ENCODE measurements around the gene ARHGEF25.

- TF ChIP-seq CTCF (IDR thresholded peaks at IDR 0.05): no peak
- TF ChIP-seq POLR2AphosphoS5 (IDR thresholded peaks at IDR 0.05): no peak
Measured at GRCh38 chr12:57630891-57631433, 19.7 kb downstream of the ARHGEF25 start.

Data from sigmoid colon (tissue), 4 donors.